Fibroblast of skin of right biceps (primary cell): Measurements from ENCODE around the gene SLC6A4.
A peak's percentile ranks its signal among the peaks of the same experiment; 100 is the strongest.
"Not testable (repeated sequence)": the region's sequence is repeated elsewhere in the genome, so short reads cannot be mapped to it uniquely, and the experiment has no call there.

ENCODE experiments used
- DNase-seq: peaks from one replicate; pipeline ENCODE4 v3.0.0-alpha.2; 2013

SLC6A4 gene

GRCh38 chr17:30238387-30239088 lies 3.0 kb upstream of the SLC6A4 start:
- DNase-seq, result no peak

DNA sequence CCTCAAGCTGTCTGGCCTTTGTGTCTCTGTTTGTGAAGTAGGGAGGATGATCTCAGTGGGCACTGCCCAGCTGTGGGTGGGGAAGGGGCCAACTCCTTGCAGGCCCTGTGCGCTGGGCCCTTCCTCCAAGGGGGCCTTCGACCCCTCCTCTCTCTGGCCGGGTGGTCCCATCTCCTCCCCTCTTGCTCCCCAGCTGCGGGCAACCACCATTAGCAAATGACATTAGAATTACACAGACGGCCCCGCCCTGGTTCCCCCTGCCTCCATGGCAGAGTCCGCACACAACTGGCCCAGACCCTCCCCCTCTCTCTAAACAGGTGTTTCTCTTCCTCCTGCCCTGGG lies 2.5 kb upstream of the SLC6A4 start:
- DNase-seq, result no peak

DNA sequence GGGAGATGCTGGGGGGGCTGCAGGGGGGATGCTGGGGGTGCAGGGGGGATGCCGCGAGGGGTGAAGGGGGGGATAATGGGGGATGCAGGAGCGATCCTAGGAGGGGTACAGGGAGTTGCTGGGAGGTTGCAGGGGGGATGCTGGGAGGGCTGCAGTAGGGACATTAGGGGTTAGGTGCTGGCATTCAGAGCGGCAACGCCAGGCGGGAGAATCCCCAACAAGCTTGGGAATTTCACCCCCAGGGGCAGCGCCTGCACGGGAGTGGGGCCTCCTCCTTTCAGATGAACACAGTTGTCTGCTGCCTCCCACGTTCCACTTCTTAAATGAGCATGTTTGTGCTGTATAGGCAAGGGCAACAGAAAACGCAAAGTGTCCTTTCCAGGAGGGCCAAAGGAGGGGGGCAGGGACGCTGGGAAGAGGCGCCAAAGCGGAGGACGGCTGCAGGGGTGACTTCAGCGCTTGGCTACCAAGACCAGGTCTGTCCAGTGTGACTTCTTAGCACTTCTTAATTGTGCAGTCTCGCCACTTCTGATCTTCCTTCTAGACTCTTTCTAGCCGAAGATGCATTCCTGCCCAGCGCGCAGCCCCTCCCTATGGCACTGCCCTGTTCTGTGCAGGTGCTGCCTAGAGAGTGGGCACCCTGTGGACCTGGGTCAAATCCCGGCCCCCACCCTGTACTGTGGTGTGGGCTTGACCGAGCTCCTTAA lies 2.0 kb upstream of the SLC6A4 start:
- no peak for DNase-seq

- no peak for DNase-seq
These were observed 1.3 kb upstream of the SLC6A4 start for GRCh38 chr17:30236766-30237165.

DNA sequence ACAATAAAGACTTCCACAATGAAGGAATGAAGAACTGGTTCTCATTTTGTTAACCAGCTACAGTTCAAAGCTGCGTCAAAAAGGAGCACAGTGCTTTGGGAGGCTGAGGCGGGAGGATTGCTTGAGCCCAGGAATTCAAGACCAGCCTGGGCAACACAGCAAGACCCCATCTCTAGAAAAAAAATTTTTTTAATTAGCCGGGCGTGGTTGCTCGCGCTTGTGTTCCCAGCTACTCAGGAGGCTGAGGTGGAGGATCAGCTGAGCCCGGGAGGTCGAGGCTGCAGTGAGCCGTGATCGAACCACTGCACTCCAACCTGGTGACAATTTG lies 764 bp upstream of the SLC6A4 start:
- no peak for DNase-seq

- DNase-seq, result no peak
These were observed 533 bp downstream of the SLC6A4 start for GRCh38 chr17:30234964-30235363.

GRCh38 chr17:30234296-30234695 lies 1.2 kb downstream of the SLC6A4 start:
- DNase-seq, result no peak

GRCh38 chr17:30232824-30233427 lies 2.6 kb downstream of the SLC6A4 start:
- no peak for DNase-seq

- DNase-seq, result no peak
These were observed 3.3 kb downstream of the SLC6A4 start for GRCh38 chr17:30232015-30232823.

DNA sequence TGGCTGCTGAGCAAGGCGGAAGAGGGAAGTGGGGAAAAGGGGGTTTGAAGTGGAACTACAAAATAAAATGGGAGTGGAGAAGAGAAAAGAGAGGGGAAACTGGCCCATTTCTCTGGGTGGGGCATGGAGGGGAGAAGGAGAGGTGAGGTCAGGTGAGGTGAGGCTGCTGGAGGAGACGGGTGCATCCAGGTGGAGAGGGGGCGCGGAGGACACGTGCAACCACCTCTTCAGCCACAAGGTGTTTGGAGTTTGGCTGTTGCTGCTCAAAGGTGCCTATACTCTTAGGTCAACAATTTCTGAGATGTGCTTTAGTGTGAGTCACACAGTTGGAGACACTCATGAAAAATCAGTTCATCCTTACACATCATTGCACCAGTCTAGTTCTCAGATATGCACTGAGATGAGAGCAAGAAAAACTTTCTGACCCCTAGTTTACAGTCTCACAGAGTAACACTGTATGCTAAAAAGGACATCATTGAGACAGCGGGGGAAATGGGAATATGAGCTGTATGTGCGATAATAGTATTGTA lies 4.8 kb downstream of the SLC6A4 start:
- peak; percentile 16 for DNase-seq

DNA sequence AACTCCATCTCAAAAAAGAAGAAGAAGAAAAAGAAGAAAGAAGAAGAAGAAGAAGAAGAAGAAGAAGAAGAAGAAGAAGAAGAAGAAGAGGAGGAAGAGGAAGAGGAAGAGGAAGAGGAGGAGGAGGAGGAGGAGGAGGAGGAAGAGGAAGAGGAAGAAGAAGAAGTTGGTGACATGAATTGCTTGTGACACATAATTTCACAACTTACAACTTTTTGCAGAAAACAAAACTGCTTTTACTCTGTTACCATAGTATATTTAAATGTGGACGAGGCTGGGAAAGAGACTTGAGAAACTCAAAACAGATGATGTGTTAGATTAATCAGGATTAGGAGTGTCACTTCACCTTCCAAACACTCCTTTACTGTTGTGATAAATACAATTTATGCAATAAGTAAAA lies 5.5 kb downstream of the SLC6A4 start:
- DNase-seq, result not testable (repeated sequence)

GRCh38 chr17:30229012-30229411 lies 6.5 kb downstream of the SLC6A4 start:
- DNase-seq, result no peak

DNA sequence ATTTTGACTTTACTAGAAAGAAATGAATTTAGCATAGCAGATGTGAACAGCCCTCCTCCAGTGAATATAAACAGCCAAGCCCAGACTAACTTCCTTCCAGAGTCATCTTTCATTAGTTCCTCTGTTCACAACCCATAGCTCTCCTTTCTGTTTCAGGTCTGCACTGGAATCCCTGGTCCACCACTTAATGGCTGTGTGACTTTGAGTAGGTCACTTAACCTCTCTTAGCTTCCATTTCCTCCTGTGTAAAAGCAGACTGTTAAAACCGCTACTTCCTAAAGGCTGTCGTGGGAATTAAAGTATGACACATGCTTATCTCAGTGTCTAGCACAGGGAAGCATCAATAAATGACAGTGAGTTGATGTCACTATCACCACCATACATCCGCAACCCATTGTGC lies 7.5 kb downstream of the SLC6A4 start:
- no peak for DNase-seq

DNA sequence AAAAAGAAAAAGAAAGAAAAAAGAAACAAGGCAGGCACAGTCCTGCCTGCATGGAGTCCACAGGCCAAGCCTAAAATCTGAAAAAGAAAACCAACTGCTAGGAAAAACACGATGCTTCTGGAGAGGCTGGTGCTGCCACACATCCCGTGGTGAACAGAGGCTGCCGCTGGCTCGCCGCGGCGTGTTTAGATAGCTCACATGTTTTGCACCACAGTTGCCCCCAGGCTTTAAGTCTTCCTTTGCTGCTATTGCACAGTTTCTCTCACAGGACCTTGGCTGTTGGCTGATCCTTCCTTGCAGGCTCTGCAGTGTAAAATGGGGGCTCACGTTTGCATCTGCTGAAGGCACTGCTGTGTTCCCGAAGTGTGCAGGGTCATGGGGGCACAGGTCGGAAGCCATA lies 8.6 kb downstream of the SLC6A4 start:
- DNase-seq, result no peak

GRCh38 chr17:30225919-30226553 lies 9.5 kb downstream of the SLC6A4 start:
- DNase-seq, result no peak

DNA sequence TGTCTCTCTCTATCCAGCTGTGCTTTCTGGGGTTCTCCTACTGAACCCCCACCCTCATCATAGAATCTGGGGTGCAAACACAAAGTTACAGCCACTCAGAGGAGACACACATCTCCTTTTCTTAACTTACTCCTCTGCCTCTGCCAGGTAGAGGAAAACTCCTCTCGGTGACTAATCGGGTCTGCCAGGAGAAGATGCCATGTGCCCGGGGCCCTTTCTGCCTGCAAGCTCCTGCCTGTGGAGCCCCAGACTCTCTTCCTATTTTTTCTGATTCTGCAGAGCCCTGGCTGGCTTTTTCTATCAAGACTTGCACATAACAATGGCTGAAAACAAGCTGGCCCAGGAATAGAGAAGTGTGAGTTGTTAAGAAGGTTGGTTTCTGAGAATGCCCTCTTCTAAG lies 10.4 kb downstream of the SLC6A4 start:
- no peak for DNase-seq

- DNase-seq, result no peak
These were observed 11.0 kb downstream of the SLC6A4 start for GRCh38 chr17:30224419-30224960.

- no peak for DNase-seq
These were observed 12.7 kb downstream of the SLC6A4 start for GRCh38 chr17:30222721-30223175.

DNA sequence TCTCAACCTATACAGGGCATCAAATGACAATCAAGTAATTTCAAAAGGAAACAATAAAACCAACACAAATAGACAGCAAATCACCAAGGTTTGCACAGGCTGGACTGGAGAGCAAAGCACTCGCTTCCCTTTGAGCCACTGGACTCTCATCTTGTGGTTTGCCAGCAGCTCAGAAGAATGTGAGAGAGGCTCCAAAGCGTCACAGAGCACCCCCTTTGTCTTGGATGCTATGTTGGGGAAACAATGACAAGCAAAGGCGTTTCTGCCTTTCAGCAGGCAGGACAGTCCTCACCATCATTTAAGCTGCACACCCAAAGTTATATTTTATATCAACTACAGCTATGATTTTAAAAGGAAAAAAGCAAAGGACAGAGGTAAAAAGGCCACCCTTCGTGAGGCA lies 13.2 kb downstream of the SLC6A4 start:
- no peak for DNase-seq

DNA sequence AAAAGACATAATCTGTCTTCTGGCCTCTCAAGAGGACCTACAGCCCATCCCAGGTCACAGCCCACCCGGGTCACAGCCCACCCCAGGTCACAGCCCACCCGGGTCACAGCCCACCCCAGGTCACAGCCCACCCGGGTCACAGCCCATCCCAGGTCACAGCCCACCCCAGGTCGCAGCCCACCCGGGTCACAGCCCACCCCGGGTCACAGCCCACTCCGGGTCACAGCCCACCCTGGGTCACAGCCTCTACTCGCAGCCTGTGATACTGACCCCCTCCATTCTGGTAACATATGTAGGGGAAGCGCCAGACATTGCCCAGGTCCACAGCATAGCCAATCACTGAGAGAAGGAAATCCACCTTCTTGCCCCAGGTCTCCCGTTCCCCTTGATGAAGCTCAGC lies 14.2 kb downstream of the SLC6A4 start:
- no peak for DNase-seq

DNA sequence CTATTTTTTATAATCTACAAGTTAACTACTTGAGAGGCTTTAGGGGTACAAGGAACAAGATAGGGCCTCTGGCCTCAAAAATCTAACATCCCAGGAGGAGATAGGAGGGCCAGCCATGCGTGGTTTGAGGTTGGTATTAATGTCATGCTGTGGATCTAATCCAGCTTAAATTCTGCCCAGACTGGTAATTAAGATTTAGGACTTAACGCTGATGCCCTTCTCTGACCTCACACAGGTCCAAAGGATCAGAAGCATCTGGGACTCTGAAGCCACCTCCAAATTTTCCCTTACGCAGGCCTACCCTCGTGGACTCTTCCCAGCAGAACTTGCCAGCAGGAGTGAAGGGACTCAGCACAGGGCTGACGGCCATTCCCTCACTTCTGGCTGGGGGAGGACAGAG lies 15.1 kb downstream of the SLC6A4 start:
- no peak for DNase-seq

- no peak for DNase-seq
These were observed 15.7 kb downstream of the SLC6A4 start for GRCh38 chr17:30219833-30220232.

DNA sequence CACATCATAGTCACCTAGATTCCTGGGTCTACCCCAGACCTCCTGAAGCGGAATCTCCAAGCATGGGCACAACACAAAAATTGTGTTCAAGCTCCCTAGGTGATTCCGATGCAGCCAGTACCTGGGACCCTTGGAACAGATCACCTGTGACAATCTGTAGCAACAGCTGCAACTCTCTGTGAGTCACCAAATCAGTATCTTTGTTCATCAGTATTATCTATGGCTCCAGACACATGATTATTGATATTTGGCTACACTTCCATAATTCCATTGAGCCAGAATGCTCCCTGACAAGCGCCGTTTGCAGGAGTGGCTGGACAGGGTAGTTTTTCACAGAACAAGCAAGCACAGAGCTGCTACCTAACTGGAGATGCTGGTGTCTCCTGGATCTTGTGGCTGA lies 16.2 kb downstream of the SLC6A4 start:
- DNase-seq, result no peak
